WI38 (cell line): ENCODE data around the gene GRK1.
A peak's percentile ranks its signal among the peaks of the same experiment; 100 is the strongest.

Source experiments
- H3K4me3 ChIP-seq: 2 replicates; pipeline ENCODE4 v1.5.1; 2011; ENCODE audit warnings: low read depth, mild to moderate bottlenecking, control low read depth, low read length
- CTCF ChIP-seq: IDR thresholded peaks from 2 replicates; pipeline ENCODE4 v1.5.1; 2012; ENCODE audit warnings: low read depth, mild to moderate bottlenecking, control low read depth, low read length

Gene GRK1

GRCh38 chr13:113739527-113740285 lies 72.7 kb downstream of the GRK1 start:
- TF ChIP-seq CTCF: no peak

DNA sequence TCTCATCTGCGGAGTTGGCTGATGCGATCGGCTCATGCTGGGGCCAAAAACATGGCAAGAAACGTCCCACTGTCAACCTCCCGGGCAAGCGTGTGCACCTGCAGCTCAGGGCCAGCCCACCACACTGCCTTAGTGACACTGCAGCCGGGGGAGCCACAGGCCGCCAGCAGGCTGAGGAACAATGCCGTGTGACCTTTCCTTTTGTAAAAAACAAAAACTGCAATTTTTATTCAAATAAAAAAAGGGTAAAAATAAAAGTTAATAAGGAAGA lies 73.2 kb downstream of the GRK1 start:
- TF ChIP-seq CTCF: no peak
- H3K4me3 ChIP-seq: no peak overlapping the region

More at GRCh38 chr13:113739527-113740285, 72.7 kb downstream of the GRK1 start:
- no peak overlapping the region for H3K4me3 ChIP-seq

DNA sequence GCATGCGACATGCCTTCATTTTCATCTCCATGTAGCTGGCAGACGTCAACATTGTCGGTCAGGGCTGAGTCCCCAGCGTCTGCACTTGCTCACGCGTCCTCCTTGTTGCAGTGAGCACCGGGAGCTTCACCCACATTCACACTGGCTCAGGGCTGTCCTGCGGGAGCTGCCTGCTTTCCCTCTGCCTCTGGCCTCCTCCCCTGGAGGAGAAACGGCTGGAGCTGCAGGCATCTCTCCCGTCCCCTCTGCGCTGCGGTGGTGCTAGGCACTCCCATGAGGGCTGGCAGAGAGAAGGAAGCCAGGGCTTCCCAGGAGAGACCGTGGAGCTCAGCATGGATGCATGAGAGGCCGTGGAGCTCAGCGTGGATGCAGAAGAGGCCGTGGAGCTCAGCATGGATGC lies 73.6 kb downstream of the GRK1 start:
- no peak for TF ChIP-seq CTCF
- H3K4me3 ChIP-seq: no peak overlapping the region

DNA sequence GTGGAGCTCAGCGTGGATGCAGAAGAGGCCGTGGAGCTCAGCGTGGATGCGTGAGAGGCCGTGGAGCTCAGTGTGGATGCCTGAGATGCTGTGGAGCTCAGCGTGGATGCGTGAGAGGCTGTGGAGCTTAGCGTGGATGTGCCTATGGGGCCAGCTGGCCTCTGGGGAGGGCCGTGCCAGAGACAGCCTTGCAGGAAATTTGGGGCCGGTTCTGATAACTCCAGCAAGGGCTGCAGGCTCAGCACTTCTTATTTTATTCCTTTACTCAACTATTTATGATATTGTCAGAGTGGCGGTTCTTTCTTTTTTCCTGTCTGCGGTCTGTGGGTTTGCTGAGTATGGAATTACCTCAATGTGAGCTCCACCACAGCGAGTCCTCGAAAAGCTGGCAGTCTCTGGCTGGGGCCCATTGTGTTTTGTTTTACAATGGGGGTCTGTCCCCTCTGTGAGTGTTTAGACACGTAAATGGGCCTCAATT lies 74.2 kb downstream of the GRK1 start:
- no peak overlapping the region for H3K4me3 ChIP-seq
- no peak for TF ChIP-seq CTCF

GRCh38 chr13:113742000-113742441 lies 75.0 kb downstream of the GRK1 start:
- H3K4me3 ChIP-seq: no peak overlapping the region
- peak; percentile 5; the same call in 1 of the 2 replicates for TF ChIP-seq CTCF

GRCh38 chr13:113742445-113743120 lies 75.6 kb downstream of the GRK1 start:
- no peak for TF ChIP-seq CTCF
- H3K4me3 ChIP-seq: no peak overlapping the region
